ENCODE measurements around the gene MICAL2.

MICAL2 gene

GRCh38 chr11:12212821-12213185 lies 102.4 kb downstream of the MICAL2 start:
- DNase-seq: no peak

DNA sequence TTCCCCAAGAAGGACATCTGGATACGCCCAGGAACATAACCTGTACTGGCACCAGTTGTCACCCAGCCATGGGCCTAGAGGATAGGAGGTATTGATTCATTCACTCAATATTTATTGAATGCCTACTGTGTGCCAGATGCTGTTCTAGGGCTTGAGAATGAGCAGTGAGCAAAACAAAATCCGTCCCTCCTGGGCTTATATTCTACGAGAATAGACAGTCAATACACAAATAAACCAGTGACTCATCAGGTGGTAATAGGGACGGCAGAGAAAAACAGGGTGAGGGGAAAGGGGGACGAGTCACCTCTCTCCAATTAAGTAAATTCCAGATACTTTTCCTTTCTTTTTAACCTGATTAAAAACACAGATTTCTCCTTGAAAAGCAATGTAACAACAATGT lies 103.5 kb downstream of the MICAL2 start:
- no peak for DNase-seq

GRCh38 chr11:12214751-12215150 lies 104.4 kb downstream of the MICAL2 start:
- DNase-seq: no peak

GRCh38 chr11:12215181-12215593 lies 104.8 kb downstream of the MICAL2 start:
- DNase-seq: no peak

- no peak for DNase-seq
Observed at GRCh38 chr11:12216041-12216451, 105.7 kb downstream of the MICAL2 start.

GRCh38 chr11:12216671-12217374 lies 106.4 kb downstream of the MICAL2 start:
- DNase-seq: no peak

DNA sequence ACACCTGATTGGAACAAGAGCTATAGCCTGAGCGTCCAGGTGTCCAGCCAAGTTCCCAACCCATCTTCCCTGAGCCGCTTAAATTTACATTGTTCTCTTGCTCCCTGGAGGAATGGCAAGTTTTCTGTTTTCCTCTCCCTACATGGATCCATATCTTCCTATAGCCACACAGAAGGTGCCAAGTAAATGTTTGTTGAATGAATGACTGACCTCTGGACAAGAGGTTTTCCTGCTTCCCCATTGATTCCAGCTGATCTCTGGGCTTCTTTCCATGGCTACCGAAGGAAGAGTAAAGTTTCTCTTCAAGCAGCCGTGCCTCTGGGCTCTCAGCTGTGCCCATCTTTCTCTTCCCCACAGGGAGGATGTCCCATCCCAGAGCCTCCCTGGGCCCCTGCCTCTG lies 107.5 kb downstream of the MICAL2 start:
- no peak for DNase-seq

DNA sequence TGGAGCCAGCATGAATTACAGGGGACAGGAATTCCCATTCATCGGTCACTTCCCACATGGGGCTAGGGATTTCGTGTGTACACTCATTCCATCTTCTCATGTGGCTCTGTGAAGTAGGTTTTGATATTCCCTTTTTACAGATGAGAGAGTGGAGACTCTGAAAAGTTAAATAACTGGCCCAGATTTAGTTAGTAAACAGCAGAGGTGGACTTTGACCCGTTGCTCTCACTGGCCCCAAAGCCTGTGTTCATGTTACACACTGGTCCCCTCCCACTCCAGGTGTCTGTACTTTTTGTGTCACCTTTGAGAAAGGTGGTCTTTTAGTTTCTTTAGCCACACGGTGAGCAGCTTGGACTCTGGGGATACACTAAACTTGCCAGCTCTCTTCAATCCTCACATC lies 108.5 kb downstream of the MICAL2 start:
- DNase-seq: no peak

DNA sequence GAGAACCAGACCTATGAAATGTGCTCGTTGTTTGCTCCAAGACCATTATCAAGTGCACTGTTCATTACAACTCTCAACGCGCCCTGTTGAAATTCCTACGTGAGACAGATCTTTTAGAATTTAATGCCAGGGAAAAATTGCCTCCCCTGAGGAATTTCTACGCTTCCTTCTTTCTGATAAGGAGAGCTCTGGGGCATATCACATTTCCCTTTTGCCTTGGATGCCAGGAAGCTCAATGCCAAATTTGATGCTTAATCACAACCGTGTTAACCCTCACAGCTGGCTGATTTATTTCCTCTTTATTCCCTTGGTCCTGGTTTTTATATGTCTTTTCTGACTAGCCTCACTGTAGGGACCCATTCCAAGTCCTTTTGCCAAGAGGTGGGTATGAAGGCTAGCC lies 109.4 kb downstream of the MICAL2 start:
- DNase-seq: no peak

DNA sequence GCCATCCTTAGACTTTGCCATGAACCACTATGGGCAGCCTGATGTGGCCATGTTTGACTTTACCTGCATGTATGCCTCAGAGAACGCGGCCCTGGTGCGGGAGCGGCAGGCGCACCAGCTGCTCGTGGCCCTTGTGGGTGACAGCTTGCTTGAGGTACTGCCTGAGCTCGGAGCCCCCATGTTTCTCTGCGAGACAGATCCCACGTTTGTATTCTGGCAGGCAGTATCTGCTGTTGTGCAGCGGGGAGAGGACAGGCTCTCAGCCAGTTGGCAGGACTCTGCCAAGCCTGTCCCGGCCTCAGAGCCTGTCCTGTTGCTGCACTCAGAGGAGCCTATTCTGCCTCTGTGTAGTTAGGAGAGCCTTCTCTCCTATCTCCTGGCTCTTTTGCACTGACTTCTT lies 109.9 kb downstream of the MICAL2 start:
- no peak for DNase-seq

GRCh38 chr11:12221051-12221535 lies 110.7 kb downstream of the MICAL2 start:
- DNase-seq: no peak

DNA sequence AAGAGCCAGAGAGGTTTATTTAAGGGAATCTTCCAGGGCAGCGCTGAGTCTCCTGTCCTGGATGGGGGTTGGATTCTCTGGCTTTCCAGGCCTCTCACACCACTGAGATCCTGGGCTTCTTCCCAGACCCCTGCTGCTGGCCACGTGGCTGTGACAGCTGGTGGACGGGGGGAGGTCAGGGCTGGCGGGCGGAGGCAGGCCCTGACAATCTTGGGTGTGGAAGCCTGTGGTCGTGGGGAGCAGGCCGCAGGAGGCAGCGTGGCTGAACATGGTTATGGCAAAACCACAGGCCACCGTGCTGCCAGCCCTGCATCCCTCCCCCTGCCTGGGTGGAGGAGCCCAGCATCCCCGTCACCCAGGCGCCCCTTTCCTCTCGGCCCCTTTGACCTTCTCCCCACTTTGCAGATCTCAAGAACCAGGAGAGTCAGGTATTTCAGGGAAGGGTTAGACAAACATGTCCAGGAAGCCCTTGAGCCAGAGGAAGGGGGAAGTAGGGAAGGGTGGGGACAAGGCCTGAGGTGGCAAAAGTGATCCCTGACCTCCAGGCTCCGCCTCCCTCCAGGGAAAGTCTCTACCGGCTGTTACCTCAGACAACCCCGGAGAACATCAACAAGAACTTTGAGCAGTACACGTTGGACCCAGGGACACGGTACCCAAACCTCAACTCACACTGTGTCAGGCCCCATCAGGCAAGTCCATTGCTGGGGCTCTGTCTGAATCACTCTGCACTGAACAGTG lies 111.8 kb downstream of the MICAL2 start:
- DNase-seq: no peak

- peak in 1 of 2 experiments; percentile 37 for DNase-seq
Observed at GRCh38 chr11:12223771-12224536, 113.6 kb downstream of the MICAL2 start.

GRCh38 chr11:12224537-12224893 lies 114.1 kb downstream of the MICAL2 start:
- DNase-seq: peak; percentile 92 to 93

DNA sequence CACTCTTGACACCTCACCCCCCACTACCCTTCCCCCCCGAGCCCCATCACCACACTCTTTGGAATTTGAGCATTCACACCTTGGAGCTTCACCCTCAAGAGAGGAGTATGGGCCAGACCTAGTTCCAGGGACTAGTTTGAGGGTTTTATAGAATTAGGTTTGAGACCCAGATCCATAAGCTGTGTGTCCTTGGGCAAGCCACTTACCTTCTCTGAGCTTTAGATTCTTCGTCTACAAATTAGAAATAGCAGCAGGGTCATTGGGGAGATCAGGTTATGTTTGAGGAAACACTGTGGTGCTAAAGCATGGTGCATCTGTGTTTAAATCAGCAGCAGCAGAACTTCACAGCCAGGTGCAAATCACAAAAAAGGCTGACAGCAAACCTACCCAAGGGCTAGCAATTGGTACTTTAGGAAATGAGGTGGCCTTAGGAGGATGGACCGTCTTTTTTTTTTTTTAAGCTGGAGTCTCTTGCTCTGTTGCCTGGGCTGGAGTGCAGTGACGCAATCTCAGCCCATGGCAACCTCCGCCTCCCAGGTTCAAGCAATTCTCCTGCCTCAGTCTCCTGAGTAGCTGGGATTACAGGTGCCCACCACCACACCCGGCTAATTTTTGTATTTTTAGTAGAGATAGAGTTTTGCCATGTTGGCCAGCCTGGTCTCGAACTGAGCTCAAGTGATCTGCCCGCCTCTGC lies 114.8 kb downstream of the MICAL2 start:
- no peak for DNase-seq

GRCh38 chr11:12226093-12226492 lies 115.7 kb downstream of the MICAL2 start:
- DNase-seq: no peak

DNA sequence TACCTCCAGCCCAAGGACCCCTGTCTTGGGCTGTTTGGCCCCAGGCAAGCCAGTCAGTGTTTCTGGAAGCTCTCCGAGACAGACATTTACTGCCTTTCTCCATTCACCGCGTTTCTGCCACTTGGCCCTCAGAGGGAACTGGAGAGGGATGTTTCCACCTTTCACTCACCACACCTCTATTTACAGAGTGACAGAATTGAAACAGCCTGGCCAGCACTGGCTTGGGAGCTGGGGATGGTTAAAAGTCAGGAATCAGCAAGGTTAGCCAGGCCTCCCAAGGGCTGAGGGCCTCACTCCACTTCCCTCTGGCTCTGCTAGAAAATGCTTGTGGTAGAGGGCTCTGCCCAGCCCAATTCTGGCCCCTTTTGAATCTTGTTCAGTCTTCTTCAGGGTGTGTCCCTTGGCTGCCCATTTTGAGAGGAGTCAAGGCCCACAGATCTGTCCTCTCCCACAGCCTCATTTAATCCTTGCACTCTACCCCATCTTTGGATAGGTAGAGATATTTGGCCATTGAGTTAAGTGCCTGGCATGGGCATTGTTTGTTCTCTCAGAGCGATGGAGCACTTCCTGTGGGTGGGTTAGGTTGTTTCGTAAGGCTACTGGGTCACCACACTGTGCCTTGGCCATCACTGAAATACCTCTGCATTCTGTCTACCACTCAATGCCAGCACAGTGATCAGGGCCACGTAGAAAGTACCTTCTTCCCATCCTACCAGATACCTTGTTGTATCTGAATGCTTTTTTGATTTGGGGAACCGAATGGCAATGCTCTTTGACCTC lies 119.2 kb downstream of the MICAL2 start:
- DNase-seq: no peak

- no peak for DNase-seq
Observed at GRCh38 chr11:12232160-12232559, 121.8 kb downstream of the MICAL2 start.

- no peak for DNase-seq
Observed at GRCh38 chr11:12232817-12233601, 122.6 kb downstream of the MICAL2 start.

- DNase-seq: no peak
Observed at GRCh38 chr11:12233602-12233925, 123.2 kb downstream of the MICAL2 start.

DNA sequence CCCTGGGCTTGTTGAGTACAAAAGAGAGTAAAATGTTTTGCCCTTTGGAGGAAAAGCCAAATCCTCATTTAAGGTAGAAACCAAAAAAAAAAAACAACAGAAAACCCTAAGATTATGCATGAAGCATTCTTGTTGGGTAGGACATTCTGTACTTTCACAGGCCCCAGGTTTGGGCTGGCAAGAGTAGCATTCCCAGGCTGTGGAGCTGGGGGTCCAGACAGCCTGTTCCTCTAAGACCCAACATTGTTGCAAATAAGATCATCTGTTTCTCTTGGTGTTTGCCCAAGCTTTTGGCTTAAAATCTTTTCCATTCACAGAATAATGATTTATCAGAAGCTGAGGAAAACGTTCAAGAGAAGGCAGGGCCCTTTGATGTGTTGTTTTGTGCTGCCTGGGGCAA lies 123.8 kb downstream of the MICAL2 start:
- no peak for DNase-seq

GRCh38 chr11:12235080-12235479 lies 124.7 kb downstream of the MICAL2 start:
- peak in 1 of 2 experiments; percentile 29 for DNase-seq

Data from activated T-cell treated with anti-CD3 and anti-CD28 coated beads, Interleukin-2, amount 50 U/mL, for 48 hours (primary cell).